DMS153 treated with DMSO at 0.1 percent for 48 hours (cell line): ENCODE data around the gene C12orf43.
"Not testable (repeated sequence)": the region's sequence is repeated elsewhere in the genome, so short reads cannot be mapped to it uniquely, and the experiment has no call there.

Source experiments
- DNase-seq: peaks from one replicate; lab custom pipeline; 2025; ENCODE audit not compliant: unreplicated experiment; lab: John Stamatoyannopoulos, UW

The C12orf43 gene, protein sequence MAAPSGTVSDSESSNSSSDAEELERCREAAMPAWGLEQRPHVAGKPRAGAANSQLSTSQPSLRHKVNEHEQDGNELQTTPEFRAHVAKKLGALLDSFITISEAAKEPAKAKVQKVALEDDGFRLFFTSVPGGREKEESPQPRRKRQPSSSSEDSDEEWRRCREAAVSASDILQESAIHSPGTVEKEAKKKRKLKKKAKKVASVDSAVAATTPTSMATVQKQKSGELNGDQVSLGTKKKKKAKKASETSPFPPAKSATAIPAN

DNA sequence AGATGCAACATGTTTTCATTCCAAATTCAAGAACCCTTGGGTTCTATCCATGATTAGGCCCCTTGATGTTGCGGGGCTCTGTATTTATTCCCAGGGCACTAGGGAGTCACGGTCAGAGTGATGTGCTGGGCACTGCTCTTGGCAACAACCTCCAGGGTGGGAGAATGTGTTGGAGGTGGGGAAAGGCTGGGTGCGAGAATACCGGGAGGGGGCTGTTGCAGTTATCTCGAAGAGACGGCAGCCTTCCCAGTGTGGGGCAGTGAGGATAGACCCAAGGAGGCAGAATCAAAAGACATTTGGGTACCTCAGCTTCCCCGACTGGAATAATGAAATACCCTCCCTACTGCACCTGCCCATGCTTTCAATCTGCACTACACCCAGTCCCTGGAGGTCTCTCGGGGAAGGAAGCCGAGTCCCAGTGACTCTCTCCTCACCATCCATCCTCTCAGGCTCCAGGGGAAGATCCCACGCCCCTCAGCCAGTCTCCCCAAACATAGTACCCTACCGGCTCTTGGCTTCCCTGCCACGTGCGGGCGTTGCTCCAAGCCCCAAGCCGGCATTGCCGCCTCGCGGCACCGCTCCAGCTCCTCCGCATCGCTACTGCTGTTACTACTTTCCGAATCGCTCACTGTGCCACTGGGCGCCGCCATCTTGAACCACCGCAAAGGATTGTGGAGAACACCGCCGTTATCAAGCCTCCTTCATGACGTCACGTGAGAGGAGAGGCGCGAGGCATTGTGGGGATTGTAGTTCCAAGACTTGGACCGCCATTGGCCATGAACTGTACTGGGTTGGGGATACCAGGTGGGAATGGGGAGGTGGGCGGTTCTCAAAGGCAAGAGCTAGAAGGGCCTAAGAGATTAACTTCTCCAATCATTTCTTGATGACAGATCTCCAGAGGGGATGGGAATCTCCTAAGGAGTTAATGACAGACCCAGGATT lies at the start of gene C12orf43:
TSS of gene C12orf43 (minus strand) at position 663 of the 942 bp plus-strand sequence. CDS start at position 650, 13 bp downstream.
- DNase-seq: peak; percentile 81

GRCh38 chr12:121065345-121065744 lies 49.1 kb upstream of the C12orf43 start:
- no peak for DNase-seq

- not testable (repeated sequence) for DNase-seq
Observed at GRCh38 chr12:121064586-121064985, 48.3 kb upstream of the C12orf43 start.

GRCh38 chr12:121064116-121064515 lies 47.8 kb upstream of the C12orf43 start:
- no peak for DNase-seq

DNA sequence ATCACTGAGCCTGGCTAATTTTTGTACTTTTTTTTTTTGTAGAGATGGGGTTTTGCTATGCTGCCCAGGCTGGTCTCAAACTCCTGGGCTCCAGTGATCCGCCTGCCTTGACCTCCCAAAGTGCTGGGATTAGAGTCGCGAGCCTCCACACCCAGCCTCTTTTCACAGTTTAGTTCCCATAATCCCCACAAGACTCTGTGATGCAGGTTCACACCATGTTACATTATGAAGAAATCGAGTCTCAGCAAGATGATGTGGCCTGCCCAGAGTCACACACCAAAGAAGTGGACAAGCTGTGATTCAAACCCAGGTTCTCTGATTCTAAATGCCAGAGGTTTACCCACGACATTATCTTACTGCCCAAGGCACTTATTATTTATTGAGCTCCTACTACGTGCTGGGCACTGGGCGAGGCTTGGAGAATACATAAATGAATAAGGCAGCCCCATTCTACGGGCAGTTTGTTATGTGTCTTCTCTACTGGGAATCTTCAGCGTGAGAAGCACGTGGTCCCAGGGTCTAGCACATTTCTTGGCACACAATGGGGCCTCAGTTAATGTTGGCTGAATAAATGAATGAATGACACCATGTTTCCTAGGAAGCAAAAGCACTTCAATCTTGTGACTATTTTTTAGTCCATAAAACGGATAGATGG lies 46.2 kb upstream of the C12orf43 start:
- no peak for DNase-seq

- no peak for DNase-seq
Observed at GRCh38 chr12:121061831-121062230, 45.5 kb upstream of the C12orf43 start.

- DNase-seq: no peak
Observed at GRCh38 chr12:121060149-121061001, 44.1 kb upstream of the C12orf43 start.

- no peak for DNase-seq
Observed at GRCh38 chr12:121059031-121059898, 43.0 kb upstream of the C12orf43 start.

- DNase-seq: no peak
Observed at GRCh38 chr12:121057794-121058193, 41.5 kb upstream of the C12orf43 start.

DNA sequence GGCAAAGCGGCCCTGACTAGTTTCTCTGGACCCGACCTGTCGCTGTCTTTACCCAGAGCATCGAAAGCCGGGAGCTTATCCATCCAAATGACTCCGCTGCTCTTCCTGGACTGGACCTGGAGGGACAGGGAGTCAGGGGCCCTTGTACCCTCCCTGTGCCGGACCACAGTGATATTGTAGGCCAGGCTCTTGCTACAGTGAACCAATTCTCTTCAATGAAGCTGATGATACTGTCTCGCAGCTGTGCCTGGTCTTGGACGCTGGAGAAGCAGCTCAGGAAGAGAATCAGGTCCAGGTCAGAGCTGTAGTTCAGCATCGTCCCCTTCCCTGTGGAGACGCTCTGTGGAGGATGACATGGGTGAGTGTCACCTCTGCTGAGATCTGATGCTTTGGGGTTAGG lies 37.4 kb upstream of the C12orf43 start:
- no peak for DNase-seq

- DNase-seq: no peak
Observed at GRCh38 chr12:121050725-121051124, 34.4 kb upstream of the C12orf43 start.

- DNase-seq: no peak
Observed at GRCh38 chr12:121048442-121048841, 32.2 kb upstream of the C12orf43 start.

DNA sequence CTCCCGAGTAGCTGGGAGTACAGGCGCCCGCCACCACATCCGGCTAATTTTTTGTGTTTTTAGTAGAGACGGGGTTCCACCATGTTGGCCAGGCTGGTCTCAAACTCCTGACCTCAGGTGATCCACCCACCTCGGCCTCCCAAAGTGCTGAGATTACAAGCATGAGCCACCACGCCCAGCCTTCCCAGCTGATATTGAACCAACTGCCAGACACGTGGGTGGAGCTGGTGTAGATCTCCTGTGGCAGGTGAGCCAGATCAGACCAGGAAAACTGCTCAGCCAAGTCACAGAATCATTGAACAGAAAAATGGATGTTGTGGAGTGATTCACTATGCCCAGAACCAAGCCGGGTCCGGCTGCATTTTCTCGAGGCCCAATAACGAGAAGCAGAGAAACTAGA lies 31.1 kb upstream of the C12orf43 start:
- not testable (repeated sequence) for DNase-seq

DNA sequence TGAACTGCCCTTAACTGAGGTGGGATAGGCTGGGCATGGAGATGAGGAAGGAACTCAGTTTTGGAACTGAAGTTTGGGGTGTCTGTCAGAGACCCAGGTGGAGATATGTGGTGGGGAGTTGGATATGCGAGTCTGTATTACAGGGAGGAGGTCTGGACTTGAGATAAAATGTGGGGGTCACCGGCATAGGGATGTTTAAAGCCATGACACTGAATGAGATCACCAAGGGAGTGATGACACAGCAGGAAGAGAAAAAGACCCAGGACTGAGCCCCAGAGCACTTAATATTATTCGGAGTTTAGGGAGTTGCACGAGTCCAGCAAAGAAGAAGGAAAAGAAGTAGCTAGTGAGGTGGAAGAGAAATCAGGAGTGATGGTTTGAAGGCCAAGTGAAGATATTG lies 26.8 kb upstream of the C12orf43 start:
- no peak for DNase-seq

- no peak for DNase-seq
Observed at GRCh38 chr12:121038861-121039668, 22.8 kb upstream of the C12orf43 start, which contains the start of gene OASL. Gene OASL (minus strand): TSS chr12:121039246. CDS start chr12:121038971, 275 bp downstream.

DNA sequence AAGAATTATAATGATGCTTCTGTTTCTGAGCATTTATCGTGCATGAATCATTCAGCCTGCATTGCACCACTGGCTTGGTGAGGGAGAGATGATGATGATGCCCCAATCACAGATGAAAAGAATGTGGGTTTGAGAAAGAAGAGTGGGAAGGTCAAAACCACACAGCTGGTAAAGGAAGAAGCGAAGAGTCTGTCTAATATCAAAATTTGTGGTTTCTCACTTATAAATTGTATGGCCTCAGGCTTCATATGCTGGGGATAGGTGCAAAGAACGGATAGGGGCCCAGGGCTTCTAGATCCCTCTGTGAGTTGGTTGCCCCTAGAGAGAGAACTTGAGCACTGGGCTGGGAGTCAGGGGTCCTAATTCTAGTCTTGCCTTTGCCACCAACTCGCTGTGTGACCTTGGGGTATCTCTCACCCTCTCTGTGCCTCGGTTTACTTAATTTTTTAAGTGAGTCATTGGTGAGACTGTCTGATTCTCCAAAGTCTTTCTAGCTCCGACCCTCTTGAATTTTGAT lies 20.6 kb upstream of the C12orf43 start:
- DNase-seq: no peak

DNA sequence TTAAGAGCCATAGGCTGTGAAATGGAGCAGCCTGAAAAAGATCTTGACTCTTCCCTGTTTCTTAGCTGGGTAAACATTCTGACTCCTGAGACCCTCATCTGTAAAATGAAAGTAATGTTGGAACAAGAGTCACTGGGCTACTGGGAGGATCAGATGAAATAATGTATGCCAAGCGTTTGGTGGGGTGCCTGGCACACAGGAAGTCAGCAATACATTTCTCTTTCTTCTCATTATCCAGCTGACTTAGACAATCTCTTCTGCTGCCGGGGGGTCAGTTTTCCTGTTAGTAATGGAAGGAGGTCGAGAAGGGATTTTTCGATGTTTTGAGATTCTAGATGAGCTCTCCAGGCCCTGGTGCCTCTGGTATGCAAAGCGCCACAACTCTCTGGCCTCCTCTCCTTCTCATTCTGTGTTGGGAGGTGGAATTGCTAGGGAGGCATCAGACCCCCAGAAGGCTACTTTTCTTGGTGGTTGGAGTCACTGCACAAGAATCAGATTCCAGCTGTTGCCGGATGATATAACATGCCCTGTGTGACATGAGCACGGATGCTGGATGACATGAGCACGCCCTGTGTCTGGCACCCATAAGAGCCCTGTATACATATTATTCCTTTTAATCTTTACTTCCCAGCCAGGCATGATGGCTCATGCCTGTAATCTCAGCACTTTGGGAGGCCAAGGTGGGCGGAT lies 18.5 kb upstream of the C12orf43 start:
- no peak for DNase-seq
